HepG2 (cell line): ENCODE results near the gene NXN. TPM values are rescaled to one million over a fixed set of nuclear protein-coding genes. Genes with fewer than 3 reads are reported as not detected.
A peak's percentile ranks its signal among the peaks of the same experiment; 100 is the strongest.

Source experiments
- CENPT ChIP-seq: sonication (generic); formaldehyde crosslinking; IDR thresholded peaks from 2 replicates; pipeline ENCODE4 v1.8.0; 2022; ENCODE audit warnings: low read depth, mild to moderate bottlenecking, moderate library complexity, missing genetic modification reagents
- DMAP1 ChIP-seq: IDR thresholded peaks from 2 replicates; pipeline ENCODE4 v1.6.1; 2016
- EZH2 ChIP-seq: conservative IDR thresholded peaks from 2 replicates; pipeline ENCODE4 v1.6.1; 2012; ENCODE audit warnings: mild to moderate bottlenecking, low read depth, low read length, moderate library complexity
- GFI1 ChIP-seq: sonication (generic); formaldehyde crosslinking; IDR thresholded peaks from 2 replicates; pipeline ENCODE4 v1.5.0; 2020; ENCODE audit warnings: missing genetic modification reagents, mild to moderate bottlenecking, borderline replicate concordance
- MAFF ChIP-seq: IDR thresholded peaks from 2 replicates; pipeline ENCODE4 v1.6.1; 2011; ENCODE audit warnings: low read depth, low read length, improper control_type of control experiment
- MEIS2 ChIP-seq: sonication (generic); formaldehyde crosslinking; IDR thresholded peaks from 2 replicates; pipeline ENCODE4 v1.9.0; 2021; ENCODE audit warnings: mild to moderate bottlenecking, missing genetic modification reagents
- RXRA ChIP-seq: sonication (generic); formaldehyde crosslinking; IDR thresholded peaks from 2 replicates; pipeline ENCODE4 v1.5.1; 2020; ENCODE audit warnings: missing genetic modification reagents
- TOPORS ChIP-seq: sonication (generic); formaldehyde crosslinking; IDR thresholded peaks from 2 replicates; pipeline ENCODE4 v1.8.0; 2023; ENCODE audit warnings: mild to moderate bottlenecking, missing genetic modification reagents
- ZNF253 ChIP-seq: sonication (generic); formaldehyde crosslinking; IDR thresholded peaks from 2 replicates; pipeline ENCODE4 v1.8.0; 2022; ENCODE audit warnings: mild to moderate bottlenecking, missing genetic modification reagents, borderline replicate concordance
- ZNF543 ChIP-seq: sonication (generic); formaldehyde crosslinking; IDR thresholded peaks from 2 replicates; pipeline ENCODE4 v1.4.0; 2020; ENCODE audit warnings: mild to moderate bottlenecking, missing genetic modification reagents
- ZNF552 ChIP-seq: sonication (generic); formaldehyde crosslinking; IDR thresholded peaks from 2 replicates; pipeline ENCODE4 v1.9.0; 2022; ENCODE audit warnings: missing genetic modification reagents, mild to moderate bottlenecking, borderline replicate concordance
- ZNF746 ChIP-seq: sonication (generic); formaldehyde crosslinking; IDR thresholded peaks from 2 replicates; pipeline ENCODE4 v1.8.0; 2022; ENCODE audit warnings: mild to moderate bottlenecking, missing genetic modification reagents
- ZNF747 ChIP-seq: sonication (generic); formaldehyde crosslinking; IDR thresholded peaks from 2 replicates; pipeline ENCODE4 v1.8.1; 2023; ENCODE audit warnings: missing genetic modification reagents, mild to moderate bottlenecking, borderline replicate concordance
- ZNF841 ChIP-seq: sonication (generic); formaldehyde crosslinking; IDR thresholded peaks from 2 replicates; pipeline ENCODE4 v1.8.1; 2023; ENCODE audit warnings: missing genetic modification reagents, borderline replicate concordance
- ZNF891 ChIP-seq: sonication (generic); formaldehyde crosslinking; IDR thresholded peaks from 2 replicates; pipeline ENCODE4 v1.5.0; 2020; ENCODE audit warnings: mild to moderate bottlenecking, missing genetic modification reagents
- polyA plus RNA-seq, 8 experiments: library from polyadenylated mRNA; depleted of rRNA in 3 of 8; stranded (reverse) in 7 of 8; unstranded in 1 of 8; fragments of >200 nt; fragmentation: Illumina TruSeq in 4 of 8; extraction: Trizol in 4 of 8; gene quantifications; 2 replicates each; pipeline versions ENCODE4 v1.2.1 to v1.2.3, GENCODE V29; 2011 to 2016; ENCODE audit warnings: low read depth in 4 of 8, missing spikeins in 1 of 8, mixed read lengths in 1 of 8; ENCODE audit not compliant: insufficient read depth in 1 of 8
- total RNA-seq, 5 experiments: library from RNA; depleted of rRNA; stranded (reverse); fragments of >200 nt; fragmentation: Illumina TruSeq; extraction: Trizol; gene quantifications; 2 replicates each; pipeline ENCODE4 v1.2.3, GENCODE V29; 2016; ENCODE audit warnings: low read depth in 1 of 5
- TF ChIP-seq, protein P1 (sequence below): sonication (generic); formaldehyde crosslinking; IDR thresholded peaks from 2 replicates; pipeline ENCODE4 v1.8.1; 2023; ENCODE audit warnings: mild to moderate bottlenecking, inconsistent platforms, moderate library complexity, missing genetic modification reagents, borderline replicate concordance
- TF ChIP-seq, protein P2 (sequence below): IDR thresholded peaks from 2 replicates; pipeline ENCODE4 v1.6.1; 2016
- TF ChIP-seq, protein P3 (sequence below): sonication (generic); formaldehyde crosslinking; IDR thresholded peaks from 2 replicates; pipeline ENCODE4 v1.5.1; 2020; ENCODE audit warnings: mild to moderate bottlenecking, missing genetic modification reagents, moderate library complexity
- TF ChIP-seq, protein P4 (sequence below): sonication (generic); formaldehyde crosslinking; conservative IDR thresholded peaks from 2 replicates; pipeline ENCODE4 v1.8.0; 2022; ENCODE audit warnings: mild to moderate bottlenecking, moderate library complexity, missing genetic modification reagents
- TF ChIP-seq, protein P5 (sequence below): sonication (generic); formaldehyde crosslinking; IDR thresholded peaks from 2 replicates; pipeline ENCODE4 v1.4.0; 2020; ENCODE audit warnings: missing genetic modification reagents

The NXN gene
- total and polyA plus RNA-seq, 2 of the 13 experiments (the other 11 are each of a cell fraction or from before 2014, with no cell fraction given): 22.2 to 24.3 TPM

DNA sequence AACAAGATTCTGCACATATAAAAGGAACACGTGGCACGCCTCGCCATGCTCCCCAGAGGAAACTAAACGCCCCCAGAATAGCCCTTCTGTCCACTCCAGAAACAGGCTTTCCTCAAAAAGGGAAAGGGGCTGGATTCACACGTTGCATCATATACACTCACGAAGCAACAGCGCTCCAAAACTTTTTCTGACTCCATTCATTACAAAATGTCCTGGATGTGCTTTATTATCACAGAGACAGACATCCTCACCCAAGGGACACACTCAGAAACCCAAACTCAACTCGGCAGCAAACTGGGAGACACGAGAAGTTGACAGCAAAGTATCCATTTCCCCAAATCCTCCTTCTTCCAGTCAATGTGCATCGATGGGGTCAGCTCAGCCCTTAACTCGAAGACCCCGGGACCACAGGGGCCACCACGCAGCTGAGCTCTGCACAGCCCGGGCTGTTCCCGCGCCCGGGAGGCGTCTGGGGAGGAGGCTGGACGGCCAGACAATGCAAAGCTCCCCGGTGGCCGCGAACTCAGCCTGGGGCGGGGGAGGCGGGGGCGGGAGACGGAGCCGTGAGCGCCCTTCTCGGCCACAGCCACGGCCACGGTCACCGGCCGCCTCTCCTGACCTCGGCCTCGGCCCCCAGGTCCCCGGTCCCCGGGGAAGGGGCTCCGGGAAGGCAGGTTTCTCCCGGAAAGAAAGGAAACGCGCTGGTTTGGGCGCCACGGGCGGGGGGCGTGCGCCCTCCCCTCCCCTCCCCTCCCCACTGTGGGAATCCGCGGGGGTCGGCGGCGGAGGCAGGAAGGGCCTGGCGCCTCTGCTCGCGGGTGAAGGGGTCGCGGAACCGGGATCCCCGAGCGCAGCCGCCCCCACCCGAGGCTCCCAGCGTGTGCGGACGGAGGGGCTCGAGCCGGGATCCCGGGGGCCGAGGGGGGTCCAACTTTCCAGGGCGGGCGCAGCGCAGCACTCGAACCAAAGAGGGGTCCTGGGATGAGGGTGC is 1.2 kb downstream of the NXN start (continued):
- TF ChIP-seq, protein P1, sequence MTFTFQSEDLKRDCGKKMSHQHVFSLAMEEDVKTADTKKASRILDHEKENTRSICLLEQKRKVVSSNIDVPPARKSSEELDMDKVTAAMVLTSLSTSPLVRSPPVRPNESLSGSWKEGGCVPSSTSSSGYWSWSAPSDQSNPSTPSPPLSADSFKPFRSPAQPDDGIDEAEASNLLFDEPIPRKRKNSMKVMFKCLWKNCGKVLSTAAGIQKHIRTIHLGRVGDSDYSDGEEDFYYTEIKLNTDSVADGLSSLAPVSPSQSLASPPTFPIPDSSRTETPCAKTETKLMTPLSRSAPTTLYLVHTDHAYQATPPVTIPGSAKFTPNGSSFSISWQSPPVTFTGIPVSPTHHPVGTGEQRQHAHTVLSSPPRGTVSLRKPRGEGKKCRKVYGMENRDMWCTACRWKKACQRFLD: no peak
- TF ChIP-seq, protein P2, sequence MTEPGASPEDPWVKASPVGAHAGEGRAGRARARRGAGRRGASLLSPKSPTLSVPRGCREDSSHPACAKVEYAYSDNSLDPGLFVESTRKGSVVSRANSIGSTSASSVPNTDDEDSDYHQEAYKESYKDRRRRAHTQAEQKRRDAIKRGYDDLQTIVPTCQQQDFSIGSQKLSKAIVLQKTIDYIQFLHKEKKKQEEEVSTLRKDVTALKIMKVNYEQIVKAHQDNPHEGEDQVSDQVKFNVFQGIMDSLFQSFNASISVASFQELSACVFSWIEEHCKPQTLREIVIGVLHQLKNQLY (CRISPR knock-in tag): no peak
- TF ChIP-seq, protein P3, sequence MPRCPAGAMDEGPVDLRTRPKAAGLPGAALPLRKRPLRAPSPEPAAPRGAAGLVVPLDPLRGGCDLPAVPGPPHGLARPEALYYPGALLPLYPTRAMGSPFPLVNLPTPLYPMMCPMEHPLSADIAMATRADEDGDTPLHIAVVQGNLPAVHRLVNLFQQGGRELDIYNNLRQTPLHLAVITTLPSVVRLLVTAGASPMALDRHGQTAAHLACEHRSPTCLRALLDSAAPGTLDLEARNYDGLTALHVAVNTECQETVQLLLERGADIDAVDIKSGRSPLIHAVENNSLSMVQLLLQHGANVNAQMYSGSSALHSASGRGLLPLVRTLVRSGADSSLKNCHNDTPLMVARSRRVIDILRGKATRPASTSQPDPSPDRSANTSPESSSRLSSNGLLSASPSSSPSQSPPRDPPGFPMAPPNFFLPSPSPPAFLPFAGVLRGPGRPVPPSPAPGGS (CRISPR knock-in tag): no peak
- TF ChIP-seq, protein P4, sequence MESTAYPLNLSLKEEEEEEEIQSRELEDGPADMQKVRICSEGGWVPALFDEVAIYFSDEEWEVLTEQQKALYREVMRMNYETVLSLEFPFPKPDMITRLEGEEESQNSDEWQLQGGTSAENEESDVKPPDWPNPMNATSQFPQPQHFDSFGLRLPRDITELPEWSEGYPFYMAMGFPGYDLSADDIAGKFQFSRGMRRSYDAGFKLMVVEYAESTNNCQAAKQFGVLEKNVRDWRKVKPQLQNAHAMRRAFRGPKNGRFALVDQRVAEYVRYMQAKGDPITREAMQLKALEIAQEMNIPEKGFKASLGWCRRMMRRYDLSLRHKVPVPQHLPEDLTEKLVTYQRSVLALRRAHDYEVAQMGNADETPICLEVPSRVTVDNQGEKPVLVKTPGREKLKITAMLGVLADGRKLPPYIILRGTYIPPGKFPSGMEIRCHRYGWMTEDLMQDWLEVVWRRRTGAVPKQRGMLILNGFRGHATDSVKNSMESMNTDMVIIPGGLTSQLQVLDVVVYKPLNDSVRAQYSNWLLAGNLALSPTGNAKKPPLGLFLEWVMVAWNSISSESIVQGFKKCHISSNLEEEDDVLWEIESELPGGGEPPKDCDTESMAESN (CRISPR knock-in tag): 0 out of 2 replicates have a peak, but pooled peaks have one; percentile 29
- TF ChIP-seq RXRA (CRISPR knock-in tag) (peak; percentile 50; the same call in 1 of the 2 replicates), CENPT (CRISPR knock-in tag) (no peak), ZNF253 (CRISPR knock-in tag) (no peak), DMAP1 (CRISPR knock-in tag) (no peak; the same call in 1 of the 2 replicates), ZNF841 (no peak), ZNF552 (CRISPR knock-in tag) (no peak), ZNF891 (no peak), ZNF746 (CRISPR knock-in tag) (no peak), EZH2 (no peak), TOPORS (CRISPR knock-in tag) (no peak), MAFF (no peak), GFI1 (CRISPR knock-in tag) (no peak), ZNF543 (no peak), ZNF747 (CRISPR knock-in tag) (no peak), MEIS2 (CRISPR knock-in tag) (no peak)
- TF ChIP-seq, protein P5, sequence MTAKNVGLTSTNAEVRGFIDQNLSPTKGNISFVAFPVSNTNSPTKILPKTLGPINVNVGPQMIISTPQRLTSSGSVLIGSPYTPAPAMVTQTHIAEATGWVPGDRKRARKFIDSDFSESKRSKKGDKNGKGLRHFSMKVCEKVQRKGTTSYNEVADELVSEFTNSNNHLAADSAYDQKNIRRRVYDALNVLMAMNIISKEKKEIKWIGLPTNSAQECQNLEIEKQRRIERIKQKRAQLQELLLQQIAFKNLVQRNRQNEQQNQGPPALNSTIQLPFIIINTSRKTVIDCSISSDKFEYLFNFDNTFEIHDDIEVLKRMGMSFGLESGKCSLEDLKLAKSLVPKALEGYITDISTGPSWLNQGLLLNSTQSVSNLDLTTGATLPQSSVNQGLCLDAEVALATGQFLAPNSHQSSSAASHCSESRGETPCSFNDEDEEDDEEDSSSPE (CRISPR knock-in tag): peak; percentile 40
